ENCODE results near the gene BEST3.

DNA sequence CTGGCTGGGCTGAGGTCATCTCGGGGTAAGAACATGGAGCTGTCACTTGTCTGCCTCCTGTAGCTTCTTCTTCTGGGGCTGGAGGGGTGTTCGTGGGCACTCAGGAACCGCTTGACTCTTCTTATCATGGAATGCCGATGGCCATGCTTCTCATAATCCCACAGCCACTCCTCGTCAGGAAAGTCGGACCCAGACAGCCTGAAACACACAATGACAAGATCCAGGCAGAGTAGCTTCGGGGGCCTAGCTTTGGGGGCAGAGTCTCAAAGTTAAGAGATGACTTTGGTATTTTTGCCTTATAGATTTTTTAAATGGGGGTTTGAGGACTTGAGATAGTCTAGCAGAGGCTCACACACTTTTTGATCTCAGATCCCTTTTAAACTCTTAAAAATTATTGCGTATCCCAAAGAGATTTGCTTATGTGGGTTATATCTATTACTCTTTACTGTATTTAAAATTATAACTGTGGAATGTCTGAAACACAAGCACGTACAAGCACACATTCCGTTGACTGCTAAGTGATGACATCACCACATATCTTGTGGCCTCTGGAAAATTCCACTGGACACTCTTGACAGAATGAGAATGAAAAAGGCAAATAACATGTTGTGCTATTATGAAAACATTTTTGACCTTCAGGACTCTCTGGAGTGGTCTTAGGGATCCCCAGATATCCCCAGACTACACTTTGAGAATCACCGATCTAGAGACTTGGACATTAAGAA is 43.3 kb downstream of the BEST3 start:
- TF ChIP-seq, protein P1, sequence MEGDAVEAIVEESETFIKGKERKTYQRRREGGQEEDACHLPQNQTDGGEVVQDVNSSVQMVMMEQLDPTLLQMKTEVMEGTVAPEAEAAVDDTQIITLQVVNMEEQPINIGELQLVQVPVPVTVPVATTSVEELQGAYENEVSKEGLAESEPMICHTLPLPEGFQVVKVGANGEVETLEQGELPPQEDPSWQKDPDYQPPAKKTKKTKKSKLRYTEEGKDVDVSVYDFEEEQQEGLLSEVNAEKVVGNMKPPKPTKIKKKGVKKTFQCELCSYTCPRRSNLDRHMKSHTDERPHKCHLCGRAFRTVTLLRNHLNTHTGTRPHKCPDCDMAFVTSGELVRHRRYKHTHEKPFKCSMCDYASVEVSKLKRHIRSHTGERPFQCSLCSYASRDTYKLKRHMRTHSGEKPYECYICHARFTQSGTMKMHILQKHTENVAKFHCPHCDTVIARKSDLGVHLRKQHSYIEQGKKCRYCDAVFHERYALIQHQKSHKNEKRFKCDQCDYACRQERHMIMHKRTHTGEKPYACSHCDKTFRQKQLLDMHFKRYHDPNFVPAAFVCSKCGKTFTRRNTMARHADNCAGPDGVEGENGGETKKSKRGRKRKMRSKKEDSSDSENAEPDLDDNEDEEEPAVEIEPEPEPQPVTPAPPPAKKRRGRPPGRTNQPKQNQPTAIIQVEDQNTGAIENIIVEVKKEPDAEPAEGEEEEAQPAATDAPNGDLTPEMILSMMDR (IDR thresholded peaks at IDR 0.05) = no peak
- no peak for TF ChIP-seq POLR2A (IDR thresholded peaks at IDR 0.05)

All from esophagus squamous epithelium (tissue), 4 donors.